IPS-20b (cell line): ENCODE data around the gene ATP9B.
"Not testable (repeated sequence)": the region's sequence is repeated elsewhere in the genome, so short reads cannot be mapped to it uniquely, and the experiment has no call there.

ENCODE experiments used
- H3K27ac ChIP-seq: one replicate; pipeline ENCODE4 v1.5.1; 2013; ENCODE audit warnings: low read length
- H3K27me3 ChIP-seq: 2 replicates; pipeline ENCODE4 v1.6.1; 2013; ENCODE audit warnings: mild to moderate bottlenecking, low read length, inconsistent platforms; ENCODE audit not compliant: insufficient read depth
- H3K36me3 ChIP-seq: 2 replicates; pipeline ENCODE4 v1.6.1; 2013; ENCODE audit warnings: low read depth, mild to moderate bottlenecking, inconsistent platforms, low read length, moderate library complexity; ENCODE audit not compliant: insufficient read depth
- H3K4me1 ChIP-seq: 2 replicates; pipeline ENCODE4 v1.6.1; 2013; ENCODE audit warnings: mild to moderate bottlenecking, control low read depth, inconsistent platforms, low read length, moderate library complexity; ENCODE audit not compliant: insufficient read depth
- H3K4me3 ChIP-seq: 2 replicates; pipeline ENCODE4 v1.5.1; 2013; ENCODE audit warnings: mild to moderate bottlenecking, low read length, inconsistent platforms
- H3K9ac ChIP-seq: 2 replicates; pipeline ENCODE4 v1.6.1; 2013; ENCODE audit warnings: low read depth, mild to moderate bottlenecking, inconsistent platforms, low read length, moderate library complexity
- H3K9me3 ChIP-seq: 2 replicates; pipeline ENCODE4 v1.6.1; 2013; ENCODE audit warnings: mild to moderate bottlenecking, low read depth, low read length, inconsistent platforms; ENCODE audit not compliant: insufficient read depth

ATP9B gene

GRCh38 chr18:79151191-79151590 lies 82.0 kb downstream of the ATP9B start:
- peaks cover 14% of the 10 kb centered on the region; the same call in 1 of the 2 replicates for H3K36me3 ChIP-seq
- no peaks in the 10 kb centered on the region for H3K4me1 ChIP-seq
- no peak overlapping the region for H3K27ac ChIP-seq
- no peaks in the 10 kb centered on the region for H3K27me3 ChIP-seq
- H3K4me3 ChIP-seq = no peak overlapping the region
- H3K9ac ChIP-seq = no peak overlapping the region
- no peaks in the 10 kb centered on the region for H3K9me3 ChIP-seq

DNA sequence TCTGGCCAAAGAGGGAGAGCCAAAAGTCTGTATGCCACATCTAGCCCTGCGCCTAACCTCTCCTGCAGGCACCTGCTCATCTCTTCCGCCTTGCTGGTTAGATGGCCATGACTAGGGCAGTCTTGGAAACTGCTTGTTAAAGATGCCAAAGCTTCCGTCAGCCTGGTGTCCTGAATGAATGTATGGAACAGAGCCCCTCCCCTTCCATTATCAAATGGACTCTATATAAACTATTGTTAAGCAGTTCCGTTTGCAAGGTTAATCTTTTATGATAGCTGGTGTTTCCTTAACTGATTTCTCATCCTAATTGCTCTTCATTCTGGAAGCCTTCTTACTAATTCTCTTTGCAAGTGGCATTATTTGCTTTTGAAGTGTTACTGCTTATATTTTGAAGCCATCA lies 87.1 kb downstream of the ATP9B start:
- Histone ChIP-seq H3K27ac (no peak overlapping the region), H3K9me3 (no peaks in the 10 kb centered on the region)

GRCh38 chr18:79164706-79165105 lies 95.5 kb downstream of the ATP9B start:
- Histone ChIP-seq H3K9me3 (no peaks in the 10 kb centered on the region), H3K27ac (no peak overlapping the region), H3K36me3 (peaks cover 12% of the 10 kb centered on the region), H3K4me1 (no peaks in the 10 kb centered on the region), H3K9ac (no peak overlapping the region), H3K27me3 (no peaks in the 10 kb centered on the region), H3K4me3 (no peak overlapping the region)

More for the DNA sequence above, 87.1 kb downstream of the ATP9B start:
- no peak overlapping the region for H3K9ac ChIP-seq
- peaks cover 20% of the 10 kb centered on the region; the same call in 1 of the 2 replicates for H3K36me3 ChIP-seq
- no peaks in the 10 kb centered on the region for H3K27me3 ChIP-seq
- no peak overlapping the region for H3K4me3 ChIP-seq
- no peaks in the 10 kb centered on the region for H3K4me1 ChIP-seq

DNA sequence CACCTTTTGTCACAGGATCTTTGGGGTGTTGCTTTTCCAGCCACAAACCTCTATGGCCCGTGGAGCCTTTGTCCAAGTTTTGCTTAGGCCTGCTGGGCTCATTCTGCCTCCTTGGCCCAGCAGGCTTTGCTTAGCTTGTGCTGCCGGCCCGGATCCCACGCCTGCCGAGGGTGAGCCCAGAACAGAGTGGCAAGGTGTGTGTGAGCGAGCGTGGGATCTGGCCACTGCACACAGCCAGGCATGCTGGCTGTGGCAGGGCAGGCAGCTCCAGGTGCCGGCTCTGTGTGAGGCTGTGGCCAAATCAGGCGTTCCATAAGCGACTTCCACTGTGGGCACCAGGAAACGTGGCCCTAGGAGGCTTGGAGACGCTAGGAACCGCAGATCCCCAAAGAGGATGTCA lies 97.5 kb downstream of the ATP9B start:
- H3K27me3 ChIP-seq = no peaks in the 10 kb centered on the region
- no peaks in the 10 kb centered on the region for H3K9me3 ChIP-seq
- no peak overlapping the region for H3K9ac ChIP-seq

GRCh38 chr18:79167526-79168190 lies 98.5 kb downstream of the ATP9B start:
- Histone ChIP-seq H3K27ac (no peak overlapping the region), H3K27me3 (no peaks in the 10 kb centered on the region), H3K9ac (no peak overlapping the region), H3K9me3 (no peaks in the 10 kb centered on the region), H3K36me3 (peaks cover 12% of the 10 kb centered on the region), H3K4me3 (no peak overlapping the region), H3K4me1 (no peaks in the 10 kb centered on the region)

More for the DNA sequence above, 97.5 kb downstream of the ATP9B start:
- Histone ChIP-seq H3K36me3 (peaks cover 12% of the 10 kb centered on the region), H3K4me3 (no peak overlapping the region), H3K27ac (no peak overlapping the region), H3K4me1 (no peaks in the 10 kb centered on the region)

GRCh38 chr18:79169958-79170555 lies 100.9 kb downstream of the ATP9B start:
- Histone ChIP-seq H3K4me1 (no peaks in the 10 kb centered on the region), H3K9me3 (no peaks in the 10 kb centered on the region), H3K27me3 (no peaks in the 10 kb centered on the region), H3K4me3 (no peak overlapping the region), H3K9ac (no peak overlapping the region), H3K36me3 (peaks cover 12% of the 10 kb centered on the region), H3K27ac (no peak overlapping the region)

DNA sequence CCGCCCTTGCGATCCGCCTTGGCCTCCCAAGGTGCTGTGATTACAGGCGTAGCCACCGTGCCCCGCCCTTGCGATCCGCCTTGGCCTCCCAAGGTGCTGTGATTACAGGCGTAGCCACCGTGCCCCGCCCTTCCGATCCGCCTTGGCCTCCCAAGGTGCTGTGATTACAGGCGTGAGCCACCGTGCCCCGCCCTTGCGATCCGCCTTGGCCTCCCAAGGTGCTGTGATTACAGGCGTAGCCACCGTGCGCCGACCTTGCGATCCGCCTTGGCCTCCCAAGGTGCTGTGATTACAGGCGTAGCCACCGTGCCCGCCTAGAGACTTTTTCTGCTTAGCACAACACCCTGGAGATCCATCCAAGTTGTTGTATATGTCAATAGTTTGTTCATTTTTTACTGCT lies 103.1 kb downstream of the ATP9B start:
- H3K9me3 ChIP-seq, H3K36me3 ChIP-seq, H3K4me1 ChIP-seq, H3K9ac ChIP-seq, H3K27ac ChIP-seq, H3K4me3 ChIP-seq, H3K27me3 ChIP-seq: not testable (repeated sequence)

GRCh38 chr18:79173742-79174141 lies 104.5 kb downstream of the ATP9B start:
- H3K36me3 ChIP-seq = peaks cover 3% of the 10 kb centered on the region; the same call in 1 of the 2 replicates
- H3K9ac ChIP-seq = no peak overlapping the region
- no peak overlapping the region for H3K27ac ChIP-seq
- H3K9me3 ChIP-seq = no peaks in the 10 kb centered on the region
- H3K27me3 ChIP-seq = no peaks in the 10 kb centered on the region
- H3K4me1 ChIP-seq = no peaks in the 10 kb centered on the region
- no peak overlapping the region for H3K4me3 ChIP-seq

GRCh38 chr18:79178113-79178531 lies 108.9 kb downstream of the ATP9B start:
- H3K27ac ChIP-seq = no peak overlapping the region
- H3K36me3 ChIP-seq = peaks cover 3% of the 10 kb centered on the region; the same call in 1 of the 2 replicates
- no peaks in the 10 kb centered on the region for H3K27me3 ChIP-seq
- H3K4me1 ChIP-seq = peaks cover 20% of the 10 kb centered on the region
- no peak overlapping the region for H3K4me3 ChIP-seq
- H3K9me3 ChIP-seq = no peaks in the 10 kb centered on the region
- H3K9ac ChIP-seq = no peak overlapping the region

- Histone ChIP-seq H3K36me3 (no peaks in the 10 kb centered on the region), H3K27ac (no peak overlapping the region), H3K4me3 (peak overlapping the region; percentile 37), H3K9ac (no peak overlapping the region), H3K27me3 (no peaks in the 10 kb centered on the region), H3K4me1 (peaks cover 33% of the 10 kb centered on the region), H3K9me3 (no peaks in the 10 kb centered on the region)
These were observed 113.0 kb downstream of the ATP9B start for GRCh38 chr18:79182047-79182713.

DNA sequence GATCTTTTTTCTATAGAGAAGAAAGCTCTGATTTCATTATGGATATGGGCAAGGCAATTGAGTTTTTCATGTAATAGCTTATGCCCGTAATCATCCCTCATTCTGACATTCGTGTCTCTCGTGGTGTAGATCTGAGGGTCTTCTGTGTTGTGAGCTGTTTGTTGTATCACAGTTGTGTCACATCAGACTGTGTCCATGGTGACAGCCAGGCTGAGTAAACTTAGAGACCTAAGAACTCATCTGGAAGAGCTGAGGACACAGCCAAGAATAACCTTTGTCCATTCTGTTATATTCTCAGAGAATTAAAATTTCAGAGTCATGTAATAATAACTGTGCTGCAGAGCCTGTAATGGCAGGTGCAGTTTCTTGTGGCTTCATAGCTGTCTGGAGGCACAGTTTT lies 116.5 kb downstream of the ATP9B start:
- Histone ChIP-seq H3K27ac (no peak overlapping the region), H3K9ac (no peak overlapping the region)

GRCh38 chr18:79186649-79187048 lies 117.5 kb downstream of the ATP9B start:
- no peaks in the 10 kb centered on the region for H3K36me3 ChIP-seq
- no peak overlapping the region for H3K4me3 ChIP-seq
- H3K4me1 ChIP-seq = peaks cover 35% of the 10 kb centered on the region
- no peak overlapping the region for H3K27ac ChIP-seq
- no peak overlapping the region for H3K9ac ChIP-seq
- H3K27me3 ChIP-seq = no peaks in the 10 kb centered on the region
- no peaks in the 10 kb centered on the region for H3K9me3 ChIP-seq

More for the DNA sequence above, 116.5 kb downstream of the ATP9B start:
- H3K27me3 ChIP-seq = no peaks in the 10 kb centered on the region
- H3K4me1 ChIP-seq = peaks cover 41% of the 10 kb centered on the region
- no peaks in the 10 kb centered on the region for H3K36me3 ChIP-seq
- H3K4me3 ChIP-seq = no peak overlapping the region
- H3K9me3 ChIP-seq = no peaks in the 10 kb centered on the region
